HepG2 (cell line): ENCODE data around the gene LEMD1. TPM values are rescaled to one million over a fixed set of nuclear protein-coding genes. Genes with fewer than 3 reads are reported as not detected.

ENCODE experiments used
- AKAP8 ChIP-seq: sonication (generic); formaldehyde crosslinking; IDR thresholded peaks from 2 replicates; pipeline ENCODE4 v1.5.1; 2020; ENCODE audit warnings: mild to moderate bottlenecking, missing genetic modification reagents
- ONECUT2 ChIP-seq: sonication (generic); formaldehyde crosslinking; IDR thresholded peaks from 2 replicates; pipeline ENCODE4 v1.4.0; 2020; ENCODE audit warnings: missing genetic modification reagents
- PBX2 ChIP-seq: IDR thresholded peaks from 2 replicates; pipeline ENCODE4 v1.6.1; 2016; ENCODE audit warnings: control low read depth
- PTBP1 ChIP-seq: fragments of 200-400 bp; formaldehyde crosslinking; IDR thresholded peaks from 2 replicates; pipeline ENCODE4 v1.6.1; 2018; ENCODE audit warnings: low read length, low read depth; ENCODE audit not compliant: poor library complexity, severe bottlenecking
- REST ChIP-seq, 2 experiments: IDR thresholded peaks; 2 replicates each; pipeline ENCODE4 v1.6.1; 2011 to 2012; ENCODE audit warnings: low read length in 2 of 2, borderline replicate concordance in 1 of 2, low read depth in 1 of 2, mild to moderate bottlenecking in 1 of 2, moderate library complexity in 1 of 2
- ZBTB33 ChIP-seq: sonication (generic); formaldehyde crosslinking; IDR thresholded peaks from 2 replicates; pipeline ENCODE4 v1.4.0; 2020; ENCODE audit warnings: missing genetic modification reagents
- ZBTB7B ChIP-seq: sonication (generic); formaldehyde crosslinking; IDR thresholded peaks from 2 replicates; pipeline ENCODE4 v1.4.0; 2020; ENCODE audit warnings: missing genetic modification reagents
- ZNF256 ChIP-seq: sonication (generic); formaldehyde crosslinking; conservative IDR thresholded peaks from 2 replicates; pipeline ENCODE4 v1.4.0; 2020; ENCODE audit warnings: missing genetic modification reagents
- ZNF318 ChIP-seq: sonication (generic); formaldehyde crosslinking; IDR thresholded peaks from 2 replicates; pipeline ENCODE4 v1.4.0; 2020; ENCODE audit warnings: mild to moderate bottlenecking, missing genetic modification reagents
- ZNF510 ChIP-seq: sonication (generic); formaldehyde crosslinking; IDR thresholded peaks from 2 replicates; pipeline ENCODE4 v1.4.0; 2020; ENCODE audit warnings: low read depth, mild to moderate bottlenecking, missing genetic modification reagents
- ZNF678 ChIP-seq: sonication (generic); formaldehyde crosslinking; IDR thresholded peaks from 2 replicates; pipeline ENCODE4 v1.4.0; 2020; ENCODE audit warnings: mild to moderate bottlenecking, missing genetic modification reagents
- ZNF75D ChIP-seq: sonication (generic); formaldehyde crosslinking; IDR thresholded peaks from 2 replicates; pipeline ENCODE4 v1.8.1; 2023; ENCODE audit warnings: missing genetic modification reagents, mild to moderate bottlenecking, borderline replicate concordance
- ZSCAN29 ChIP-seq: sonication (generic); formaldehyde crosslinking; conservative IDR thresholded peaks from 2 replicates; pipeline ENCODE4 v1.4.0; 2020; ENCODE audit warnings: mild to moderate bottlenecking, missing genetic modification reagents
- polyA plus RNA-seq, 8 experiments: library from polyadenylated mRNA; depleted of rRNA in 3 of 8; stranded (reverse) in 7 of 8; unstranded in 1 of 8; fragments of >200 nt; fragmentation: Illumina TruSeq in 4 of 8; extraction: Trizol in 4 of 8; gene quantifications; 2 replicates each; pipeline versions ENCODE4 v1.2.1 to v1.2.3, GENCODE V29; 2011 to 2016; ENCODE audit warnings: low read depth in 4 of 8, missing spikeins in 1 of 8, mixed read lengths in 1 of 8; ENCODE audit not compliant: insufficient read depth in 1 of 8
- total RNA-seq, 5 experiments: library from RNA; depleted of rRNA; stranded (reverse); fragments of >200 nt; fragmentation: Illumina TruSeq; extraction: Trizol; gene quantifications; 2 replicates each; pipeline ENCODE4 v1.2.3, GENCODE V29; 2016; ENCODE audit warnings: low read depth in 1 of 5

Gene LEMD1
- total and polyA plus RNA-seq, 2 of the 13 experiments (the other 11 are each of a cell fraction or from before 2014, with no cell fraction given): 1.4 to 2.3 TPM

GRCh38 chr1:205458777-205459566 lies 37.1 kb upstream of the LEMD1 start (continued):
- TF ChIP-seq ZNF318 (CRISPR knock-in tag) (no peak), PBX2 (no peak), ZBTB7B (CRISPR knock-in tag) (no peak), PTBP1 (no peak), ZSCAN29 (CRISPR knock-in tag) (no peak), ZNF510 (no peak), REST (IDR thresholded peaks at IDR 0.05; ENCODE audit: borderline replicate concordance in 1 of 2, low read depth in 1 of 2, low read length in 2 of 2) (peak; percentile 89 to 97), ZNF678 (CRISPR knock-in tag) (no peak), AKAP8 (CRISPR knock-in tag) (no peak), ZNF256 (CRISPR knock-in tag) (no peak), ZBTB33 (CRISPR knock-in tag) (no peak), ONECUT2 (CRISPR knock-in tag) (no peak), ZNF75D (CRISPR knock-in tag) (no peak)
